NCI-H2227 (cell line): Measurements from ENCODE around the gene UBR4.

Experiments used
- DNase-seq: peaks from one replicate; lab custom pipeline; 2025; ENCODE audit not compliant: unreplicated experiment; lab: John Stamatoyannopoulos, UW

Gene UBR4

DNA sequence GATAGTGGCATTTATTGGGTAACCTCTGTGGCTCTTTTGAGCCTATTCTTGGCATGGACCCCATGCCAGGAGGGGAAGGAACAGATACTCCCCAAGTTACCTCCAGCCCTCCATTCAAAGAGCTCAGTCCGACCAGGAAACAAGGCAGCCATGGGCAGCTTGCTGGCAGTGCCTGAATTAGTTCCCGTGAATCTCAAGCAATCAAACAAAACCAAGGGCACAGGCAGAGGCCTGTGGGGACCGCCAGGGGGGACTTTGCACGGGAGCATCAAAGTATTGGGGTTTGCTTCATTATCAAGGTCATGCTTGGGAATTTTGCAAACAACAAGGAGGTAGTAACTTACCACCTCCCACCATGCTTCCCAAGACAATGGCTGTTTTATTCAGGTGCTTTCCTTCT, 172.4 kb downstream of the UBR4 start:
- no peak for DNase-seq

DNA sequence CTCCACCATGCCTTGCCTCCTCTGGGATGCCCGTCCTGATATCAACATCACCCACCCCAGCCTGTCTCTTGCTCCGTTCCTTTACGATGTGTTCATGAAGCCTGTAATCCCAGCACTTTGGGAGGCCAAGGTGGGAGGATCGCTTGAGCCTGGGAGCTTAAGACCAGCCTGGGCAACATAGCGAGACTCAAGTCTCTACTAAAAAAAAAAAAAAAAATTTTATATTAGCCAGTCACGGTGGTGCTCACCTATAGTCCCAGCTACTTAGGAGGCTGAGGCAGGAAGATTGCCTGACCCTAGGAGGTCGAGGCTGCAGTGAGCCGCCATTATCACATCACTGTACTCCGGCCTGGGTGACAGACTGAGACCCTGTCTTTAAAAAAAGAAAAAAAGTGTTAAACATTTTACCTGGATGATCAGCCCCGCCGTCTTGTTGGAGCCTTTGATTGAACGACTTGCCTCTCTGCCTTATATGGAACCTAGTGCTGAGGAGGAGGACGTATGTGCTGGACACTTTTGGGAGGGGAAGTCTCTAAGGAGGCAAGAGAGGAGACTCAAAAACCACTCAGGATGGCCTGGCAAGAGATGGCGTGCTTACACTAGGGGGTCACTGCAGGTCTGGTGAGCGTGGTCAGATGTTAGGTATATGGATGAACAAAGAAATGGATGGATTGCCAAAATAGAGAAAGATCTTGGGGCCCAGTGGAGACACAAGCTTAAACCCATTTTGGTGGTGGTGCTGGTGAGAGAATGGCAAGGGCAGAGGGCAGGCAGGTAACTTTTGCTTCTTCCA, 173.1 kb downstream of the UBR4 start:
- no peak for DNase-seq

DNA sequence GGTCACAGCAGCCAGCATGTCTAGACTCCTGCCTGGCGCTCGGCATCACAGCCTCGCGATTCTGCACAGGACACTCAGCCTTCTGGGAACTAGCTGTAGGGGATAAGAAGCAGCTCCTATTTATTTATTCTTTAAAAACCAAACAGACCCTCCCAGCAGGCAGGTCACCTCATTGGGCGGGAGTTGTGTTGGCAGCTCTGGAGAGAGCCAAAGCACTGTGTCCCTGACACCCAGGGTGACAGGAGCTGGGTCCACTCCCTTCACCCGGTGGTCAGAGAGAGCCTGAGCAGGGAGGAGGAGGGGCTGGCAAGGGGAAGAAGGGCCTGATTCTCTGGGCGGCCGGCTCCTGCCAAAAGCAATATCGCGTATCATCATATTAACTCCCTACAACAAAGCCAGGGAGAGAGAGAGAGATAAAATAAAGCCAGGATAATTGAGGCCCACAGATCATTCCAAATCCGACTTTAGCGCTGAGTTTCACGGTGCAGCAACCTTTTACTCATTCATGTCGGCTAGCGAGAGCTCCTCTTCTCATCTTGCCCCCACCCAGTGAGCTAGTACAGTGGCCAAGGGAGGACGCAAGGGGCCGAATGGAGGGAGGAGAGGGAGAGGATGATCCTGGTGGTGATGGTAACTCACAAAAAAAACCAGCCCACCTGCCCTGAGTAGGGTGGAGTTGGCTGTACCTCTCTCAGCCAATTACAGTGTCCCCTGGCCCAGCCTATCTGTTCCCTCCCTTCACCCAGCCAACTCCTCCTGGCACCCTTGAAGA, 173.8 kb downstream of the UBR4 start:
- DNase-seq, result peak; percentile 53

DNA sequence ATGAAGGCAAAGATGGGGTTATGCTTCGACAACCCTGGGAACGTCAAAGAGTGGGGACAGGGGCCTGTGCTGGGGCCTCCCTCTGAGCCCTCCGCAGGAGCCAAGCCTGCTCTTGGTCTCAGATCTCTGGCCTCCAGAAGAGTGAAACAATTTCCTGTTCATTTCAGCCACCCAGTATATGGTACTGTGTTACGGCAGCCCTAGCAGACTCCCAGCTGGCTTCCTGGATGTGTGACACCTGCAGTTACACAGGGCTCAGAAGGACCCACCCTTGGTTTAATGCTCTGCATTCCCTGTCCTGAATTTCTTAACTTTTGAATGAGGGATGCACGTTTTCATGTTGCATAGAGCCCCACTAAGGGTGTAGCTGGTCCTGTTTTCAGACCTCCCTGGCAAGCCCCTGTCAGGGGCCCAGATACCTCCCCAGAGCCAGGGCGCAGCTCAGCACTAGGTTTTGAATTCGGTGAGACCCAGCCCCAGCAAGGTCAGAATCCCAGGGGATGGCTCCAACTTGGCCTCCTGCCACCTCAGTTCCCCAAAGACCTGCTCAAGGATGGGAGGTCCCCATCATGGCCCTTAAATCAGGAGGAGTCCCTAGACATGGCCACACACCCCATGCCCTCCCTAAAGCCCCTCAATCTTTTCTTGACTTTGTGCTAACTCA, 174.6 kb downstream of the UBR4 start:
- DNase-seq, result no peak

DNA sequence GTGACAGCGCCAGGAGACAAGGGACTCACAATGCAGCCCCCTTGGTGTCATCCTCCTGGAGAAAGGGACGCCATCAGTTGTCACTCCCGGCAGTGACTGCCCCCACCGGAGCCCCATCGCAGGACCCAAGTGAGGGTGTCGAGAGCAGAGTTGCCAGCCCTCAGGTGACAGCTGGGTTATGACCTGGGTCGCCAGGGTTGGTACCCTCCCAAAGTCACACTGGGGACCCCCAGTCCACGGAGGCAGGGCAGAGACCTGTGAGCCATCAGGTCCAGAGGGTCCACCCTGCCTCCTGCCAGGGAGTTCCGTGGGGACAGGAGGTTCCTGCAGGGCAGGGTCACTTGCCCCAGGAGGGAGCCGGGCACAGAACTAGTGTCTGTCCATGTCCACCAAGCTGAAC, 175.3 kb downstream of the UBR4 start:
- no peak for DNase-seq

DNA sequence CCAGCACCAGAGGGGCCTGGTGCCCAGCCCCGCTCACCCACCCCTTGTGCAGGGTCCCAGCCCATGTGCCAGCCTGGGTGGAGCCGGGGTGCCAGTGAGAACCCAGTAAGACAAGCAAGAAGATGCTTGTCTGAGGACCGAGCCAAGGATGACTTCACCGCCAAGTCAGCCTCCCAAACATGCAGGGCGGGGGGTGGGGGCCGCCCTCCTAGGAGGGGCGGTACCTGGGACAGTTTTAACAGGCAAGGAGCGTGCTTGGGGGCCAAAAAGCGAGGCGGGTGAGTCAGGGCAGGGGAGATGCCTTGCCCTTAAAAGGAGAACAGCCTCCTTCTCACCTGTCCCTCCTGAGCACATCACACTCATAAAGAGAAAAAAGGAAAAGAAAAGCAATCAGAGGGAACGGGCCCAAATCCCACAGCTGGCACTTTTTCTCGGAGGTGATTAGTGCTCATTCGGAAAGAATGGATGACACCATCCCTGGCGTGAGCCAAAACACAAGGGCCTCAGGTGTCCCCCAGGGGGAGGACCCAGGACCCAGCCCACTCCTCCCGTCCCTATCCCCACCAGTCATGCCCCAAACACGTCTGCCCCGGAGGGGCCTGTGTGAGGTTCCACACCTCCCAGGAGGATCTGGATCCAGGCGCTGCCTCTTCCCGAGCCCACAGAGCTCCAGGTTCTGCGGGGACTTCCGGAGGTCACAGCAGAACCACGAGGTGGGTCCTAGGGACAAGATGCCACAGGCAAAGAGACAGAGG, 176.0 kb downstream of the UBR4 start:
- no peak for DNase-seq

DNA sequence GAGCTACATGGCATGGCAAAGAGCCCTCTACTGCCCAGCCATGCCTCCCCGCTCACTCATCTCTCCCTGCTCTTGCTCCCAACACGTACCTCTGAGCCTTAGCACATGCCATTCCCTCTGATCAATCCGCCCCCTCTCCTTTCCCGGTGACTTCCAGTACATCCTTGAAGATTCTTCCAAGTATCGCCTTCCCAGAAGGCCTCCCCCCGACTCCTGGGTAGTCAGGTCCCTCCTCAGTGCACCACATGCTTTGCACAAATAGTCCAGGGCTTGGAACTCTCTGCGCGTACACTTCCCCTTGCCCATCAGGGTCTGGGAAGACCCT, 176.6 kb downstream of the UBR4 start:
- no peak for DNase-seq

DNA sequence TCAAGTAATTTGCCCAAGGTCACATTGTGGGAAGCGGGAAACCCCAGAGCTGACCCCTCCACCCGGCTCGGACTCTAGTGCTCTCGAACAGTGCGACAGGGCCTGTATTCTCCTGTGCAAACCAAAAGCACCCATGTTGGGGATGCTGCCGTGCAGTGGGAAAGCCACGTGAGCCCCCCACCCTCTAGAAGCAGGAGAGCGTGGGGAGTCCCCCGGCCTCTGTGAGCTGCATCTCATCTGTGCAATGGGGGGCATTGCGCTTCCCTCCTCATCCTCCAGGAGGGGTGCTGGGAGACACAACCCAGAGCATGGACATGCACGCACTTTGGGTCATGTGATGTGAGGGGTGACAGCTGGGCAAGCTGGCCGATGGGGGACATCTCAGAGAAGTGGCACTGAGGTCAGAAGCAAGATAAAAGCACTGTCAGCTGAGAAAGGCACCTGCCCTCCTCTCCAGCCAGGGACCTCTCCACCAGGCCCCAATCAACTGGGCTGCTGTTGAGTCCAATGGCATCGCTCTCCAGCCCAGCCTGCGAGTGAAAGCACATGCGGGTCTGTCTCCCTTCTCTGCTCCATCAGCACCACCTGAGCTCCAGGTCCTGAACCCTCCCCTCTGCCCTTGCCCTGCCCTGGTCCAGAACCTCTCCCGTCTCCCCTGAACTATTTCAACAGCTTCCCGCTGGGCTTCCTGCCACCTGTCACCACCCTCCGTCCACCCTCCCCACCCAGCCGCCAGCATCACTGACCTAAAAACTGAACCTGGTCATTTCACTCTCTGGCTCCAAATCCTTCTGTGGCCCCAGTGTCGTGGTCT, 177.2 kb downstream of the UBR4 start:
- no peak for DNase-seq

DNA sequence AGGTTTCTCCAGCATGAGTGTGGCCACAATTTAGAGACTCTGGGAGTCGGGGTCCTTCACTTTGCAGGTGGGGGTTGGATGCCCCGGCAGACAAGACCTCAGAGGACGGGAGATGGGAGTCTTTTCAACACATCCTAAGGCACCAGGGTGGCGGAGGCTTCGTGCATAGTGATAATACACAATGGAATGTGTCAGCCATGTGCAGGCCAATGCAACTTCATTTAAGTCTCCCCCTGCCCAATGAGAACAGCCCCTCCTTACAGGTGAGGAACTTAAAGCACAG, 177.7 kb downstream of the UBR4 start:
- no peak for DNase-seq

DNA sequence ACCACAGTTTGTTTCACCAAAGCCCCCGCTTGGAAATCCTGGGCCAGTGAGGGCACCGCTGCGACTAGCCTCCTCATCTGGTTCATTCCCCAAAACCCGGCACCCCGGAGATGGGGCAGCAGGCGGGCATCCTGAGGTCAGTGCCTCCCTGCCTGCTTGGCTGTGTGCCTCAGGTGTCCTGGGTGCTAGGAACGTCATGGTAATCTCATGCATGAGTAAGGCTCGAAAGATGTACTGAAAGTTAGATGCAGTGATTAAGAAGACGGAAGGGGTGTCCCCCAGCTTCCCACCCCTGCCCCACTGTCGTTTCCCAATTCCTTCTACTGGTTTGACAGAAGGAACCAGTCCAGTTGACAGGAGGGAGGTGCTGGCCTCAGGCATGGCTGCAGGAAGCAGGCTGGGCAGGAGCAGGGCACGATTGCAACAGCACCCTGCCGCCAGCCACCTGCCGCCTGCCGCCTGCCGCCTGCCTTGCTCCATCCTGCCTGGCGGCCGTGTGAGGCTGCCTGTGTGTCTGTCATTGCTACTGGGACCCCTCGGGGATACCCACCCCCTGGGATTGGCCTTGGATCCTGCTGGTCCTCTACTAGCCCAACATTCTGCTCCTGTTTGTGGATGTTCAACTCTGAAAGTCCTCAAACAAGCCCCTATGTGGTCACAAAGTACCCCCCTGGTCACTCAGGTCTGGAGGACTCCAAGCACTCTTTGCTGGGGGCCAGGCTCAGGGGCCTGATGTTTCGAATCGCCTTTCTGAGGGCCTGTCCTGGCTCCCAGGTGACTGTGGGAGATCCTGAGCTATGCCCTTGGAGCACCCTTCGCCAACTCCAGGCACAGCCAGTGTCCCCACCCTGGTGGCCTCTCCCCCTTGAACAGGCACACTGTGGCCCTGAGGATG, 180.6 kb downstream of the UBR4 start:
- DNase-seq, result no peak

DNA sequence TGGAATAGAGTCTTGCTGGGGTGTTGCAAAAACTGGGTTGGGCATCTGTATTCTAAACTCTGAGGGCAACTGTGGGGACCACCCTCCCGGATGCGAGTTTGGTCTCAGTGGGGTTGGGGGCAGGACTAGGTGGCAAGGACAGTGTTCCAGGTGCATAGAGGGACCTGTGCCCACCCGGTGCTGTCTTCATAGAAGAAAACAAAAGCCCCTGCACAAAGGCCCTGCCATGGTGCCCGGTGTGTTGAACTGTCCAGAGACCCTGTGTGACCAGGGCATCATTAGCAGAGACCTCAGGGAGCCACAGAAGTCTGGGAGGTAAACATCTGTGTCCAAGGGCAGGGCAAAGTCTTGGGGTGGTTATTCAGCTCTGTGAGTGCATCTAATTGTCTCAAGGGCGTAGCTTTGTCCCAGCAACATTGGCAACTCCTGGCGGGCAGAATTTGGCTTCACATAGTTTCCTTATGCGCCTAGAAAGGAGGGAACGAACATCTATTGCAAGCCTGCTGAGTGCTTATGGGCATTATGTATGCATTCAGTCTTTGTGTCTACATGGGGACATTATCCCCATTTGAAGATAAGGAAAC, 181.4 kb downstream of the UBR4 start:
- no peak for DNase-seq

DNA sequence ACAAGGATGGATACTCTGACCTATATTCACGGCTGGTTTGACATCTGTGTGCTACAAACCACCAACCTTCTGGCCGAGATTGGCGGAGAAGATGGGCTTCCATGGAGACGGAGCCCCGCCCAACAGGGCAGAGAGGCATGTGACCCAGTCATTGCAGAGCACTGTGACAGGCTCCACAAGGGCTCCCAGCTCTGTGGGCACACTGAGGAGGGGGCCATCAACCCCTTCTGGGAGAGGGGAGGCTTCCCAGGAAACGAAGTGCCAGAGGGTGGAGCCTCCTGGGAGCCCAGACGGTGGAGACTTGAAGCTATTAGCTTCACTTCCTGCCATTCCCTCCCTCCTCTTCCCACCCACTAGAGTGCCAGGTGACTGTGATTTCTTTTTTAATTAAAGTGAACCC, 182.0 kb downstream of the UBR4 start:
- peak; percentile 61 for DNase-seq
